Measurements from ENCODE around the gene TSEN54. TPM values are rescaled to one million over a fixed set of nuclear protein-coding genes. Genes with fewer than 3 reads are reported as not detected.
A peak's percentile ranks its signal among the peaks of the same experiment; 100 is the strongest.

Gene TSEN54
- total RNA-seq, 1 donor from 2014 or later = 23.3 TPM

DNA sequence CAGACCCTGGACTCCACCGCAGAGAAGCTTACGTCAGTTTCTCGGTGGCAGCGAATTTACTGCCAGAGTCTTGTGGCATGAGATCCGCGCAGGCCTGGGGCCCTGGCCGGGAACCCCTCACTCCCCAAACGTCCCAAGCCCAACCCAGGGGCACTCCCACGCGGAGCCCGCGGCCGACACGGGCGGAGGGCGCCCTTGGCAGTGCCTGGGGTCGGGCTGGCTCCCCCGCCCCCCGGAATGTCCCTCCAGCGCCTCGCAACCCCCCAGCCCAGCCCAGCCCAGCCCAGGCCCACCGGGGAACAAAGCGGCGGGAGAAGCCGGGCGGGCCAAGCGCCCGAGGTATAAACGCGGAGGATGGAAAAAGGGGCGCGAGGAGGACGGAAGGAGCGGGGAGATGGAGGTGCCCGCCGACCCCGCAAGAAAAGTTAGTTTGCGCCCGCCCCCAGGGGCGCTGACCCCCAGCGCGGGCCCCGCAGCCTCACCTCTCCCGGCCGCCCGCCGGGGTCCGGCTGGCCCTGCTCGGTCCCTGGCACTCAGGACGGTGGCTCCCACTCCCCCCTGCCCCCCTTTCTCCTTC, 1.3 kb upstream of the TSEN54 start:
- H3K4me3 Mint-ChIP-seq (ENCODE audit: unreplicated experiment) = peak overlapping the region; percentile 81
- H3K27me3 Mint-ChIP-seq (ENCODE audit: unreplicated experiment) = no peaks in the 10 kb centered on the region
- no peak for DNase-seq (ENCODE audit: extremely low spot score, unreplicated experiment)
- H3K36me3 Mint-ChIP-seq (ENCODE audit: unreplicated experiment) = peaks cover 9% of the 10 kb centered on the region
- peaks cover 37% of the 10 kb centered on the region for H3K4me1 Mint-ChIP-seq (ENCODE audit: unreplicated experiment)
- no peaks in the 10 kb centered on the region for H3K9me3 Mint-ChIP-seq (ENCODE audit: unreplicated experiment)
- peak overlapping the region; percentile 41 for H3K27ac Mint-ChIP-seq (ENCODE audit: unreplicated experiment)
- TF ChIP-seq, protein P1, sequence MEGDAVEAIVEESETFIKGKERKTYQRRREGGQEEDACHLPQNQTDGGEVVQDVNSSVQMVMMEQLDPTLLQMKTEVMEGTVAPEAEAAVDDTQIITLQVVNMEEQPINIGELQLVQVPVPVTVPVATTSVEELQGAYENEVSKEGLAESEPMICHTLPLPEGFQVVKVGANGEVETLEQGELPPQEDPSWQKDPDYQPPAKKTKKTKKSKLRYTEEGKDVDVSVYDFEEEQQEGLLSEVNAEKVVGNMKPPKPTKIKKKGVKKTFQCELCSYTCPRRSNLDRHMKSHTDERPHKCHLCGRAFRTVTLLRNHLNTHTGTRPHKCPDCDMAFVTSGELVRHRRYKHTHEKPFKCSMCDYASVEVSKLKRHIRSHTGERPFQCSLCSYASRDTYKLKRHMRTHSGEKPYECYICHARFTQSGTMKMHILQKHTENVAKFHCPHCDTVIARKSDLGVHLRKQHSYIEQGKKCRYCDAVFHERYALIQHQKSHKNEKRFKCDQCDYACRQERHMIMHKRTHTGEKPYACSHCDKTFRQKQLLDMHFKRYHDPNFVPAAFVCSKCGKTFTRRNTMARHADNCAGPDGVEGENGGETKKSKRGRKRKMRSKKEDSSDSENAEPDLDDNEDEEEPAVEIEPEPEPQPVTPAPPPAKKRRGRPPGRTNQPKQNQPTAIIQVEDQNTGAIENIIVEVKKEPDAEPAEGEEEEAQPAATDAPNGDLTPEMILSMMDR (IDR thresholded peaks at IDR 0.05) = no peak

DNA sequence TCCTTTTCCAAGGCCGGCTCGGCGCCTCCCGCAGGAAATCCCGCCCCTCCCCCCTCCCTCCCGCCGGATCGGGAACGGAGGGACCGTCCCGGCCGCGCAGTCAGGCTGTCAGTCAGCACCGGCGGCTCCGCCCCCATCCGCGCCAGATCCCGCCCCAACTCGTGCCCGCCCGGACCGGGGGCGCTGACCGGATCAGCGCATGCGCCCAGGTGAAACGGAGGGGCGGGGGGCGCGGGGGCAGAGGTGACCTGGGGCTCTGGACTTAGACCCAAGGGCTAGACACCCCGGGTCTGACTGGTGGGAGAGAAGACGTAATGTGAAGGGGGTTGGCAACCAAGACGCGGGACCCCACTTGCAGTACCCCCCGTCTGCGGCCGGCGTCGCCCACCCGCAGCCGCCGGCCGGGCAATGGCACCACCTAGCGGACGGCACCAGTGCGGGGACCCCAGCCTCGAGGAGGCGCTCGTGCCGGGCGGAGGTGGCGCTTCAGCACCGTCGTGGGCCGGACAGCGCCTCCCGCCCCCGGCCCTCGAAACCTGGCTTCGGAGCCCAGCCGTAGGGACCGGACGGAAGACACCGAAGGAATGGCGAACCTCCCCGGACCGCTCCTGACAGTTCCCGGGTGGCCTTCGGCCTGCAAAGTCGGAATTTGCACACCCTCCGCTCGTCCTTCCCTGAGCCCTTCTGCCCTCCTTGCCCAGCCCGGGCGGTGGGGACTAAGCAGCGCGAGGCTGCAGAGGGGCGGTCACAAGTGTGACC, 653 bp upstream of the TSEN54 start, which contains the start of gene CASKIN2:
Gene CASKIN2 (minus strand): TSS at position 42 of the 759 bp plus-strand sequence. CDS start 1,733 bp downstream, outside the sequence.
- H3K27ac Mint-ChIP-seq (ENCODE audit: unreplicated experiment) = peak within 1 kb of the TSS; percentile 41
- peaks cover 37% of the 10 kb centered on the region for H3K4me1 Mint-ChIP-seq (ENCODE audit: unreplicated experiment)
- TF ChIP-seq, protein P1 (IDR thresholded peaks at IDR 0.05) = peak; percentile 99
- H3K27me3 Mint-ChIP-seq (ENCODE audit: unreplicated experiment) = no peaks in the 10 kb centered on the region
- peak; percentile 99 for DNase-seq (ENCODE audit: extremely low spot score, unreplicated experiment)
- peaks cover 9% of the 10 kb centered on the region for H3K36me3 Mint-ChIP-seq (ENCODE audit: unreplicated experiment)
- H3K4me3 Mint-ChIP-seq (ENCODE audit: unreplicated experiment) = peak within 1 kb of the TSS; percentile 81
- no peaks in the 10 kb centered on the region for H3K9me3 Mint-ChIP-seq (ENCODE audit: unreplicated experiment)

DNA sequence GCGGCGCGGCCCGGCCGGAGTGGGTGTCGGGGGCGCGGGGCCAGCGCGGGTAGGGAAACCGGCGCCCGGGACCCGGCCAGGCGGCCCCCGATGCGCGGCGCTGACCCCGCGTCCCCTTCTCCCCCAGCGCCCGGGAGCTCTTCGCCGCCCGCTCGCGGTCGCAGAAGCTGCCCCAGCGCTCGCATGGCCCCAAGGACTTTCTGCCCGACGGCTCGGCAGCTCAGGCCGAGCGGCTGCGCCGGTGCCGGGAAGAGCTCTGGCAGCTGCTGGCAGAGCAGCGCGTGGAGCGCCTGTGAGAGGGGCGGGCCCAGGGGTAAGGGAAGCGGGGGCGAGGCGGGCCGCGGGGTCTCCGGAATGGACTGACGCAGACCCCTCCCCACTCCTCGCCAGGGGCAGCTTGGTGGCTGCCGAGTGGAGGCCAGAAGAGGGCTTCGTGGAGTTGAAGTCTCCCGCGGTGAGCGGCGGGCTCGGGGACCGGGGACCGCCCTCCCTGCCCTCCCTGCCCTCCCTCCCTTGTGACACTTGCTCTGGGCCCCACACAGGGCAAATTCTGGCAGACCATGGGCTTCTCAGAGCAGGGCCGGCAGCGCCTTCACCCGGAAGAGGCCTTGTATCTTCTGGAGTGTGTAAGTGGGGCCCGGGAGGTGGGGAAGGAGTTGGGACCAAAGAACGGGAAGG, 430 bp downstream of the TSEN54 start:
- TF ChIP-seq, protein P1 (IDR thresholded peaks at IDR 0.05) = no peak
- no peak overlapping the region for H3K27ac Mint-ChIP-seq (ENCODE audit: unreplicated experiment)
- DNase-seq (ENCODE audit: extremely low spot score, unreplicated experiment) = no peak
- H3K4me3 Mint-ChIP-seq (ENCODE audit: unreplicated experiment) = peak overlapping the region; percentile 73
- peaks cover 9% of the 10 kb centered on the region for H3K36me3 Mint-ChIP-seq (ENCODE audit: unreplicated experiment)
- H3K4me1 Mint-ChIP-seq (ENCODE audit: unreplicated experiment) = peaks cover 31% of the 10 kb centered on the region
- no peaks in the 10 kb centered on the region for H3K9me3 Mint-ChIP-seq (ENCODE audit: unreplicated experiment)
- no peaks in the 10 kb centered on the region for H3K27me3 Mint-ChIP-seq (ENCODE audit: unreplicated experiment)

DNA sequence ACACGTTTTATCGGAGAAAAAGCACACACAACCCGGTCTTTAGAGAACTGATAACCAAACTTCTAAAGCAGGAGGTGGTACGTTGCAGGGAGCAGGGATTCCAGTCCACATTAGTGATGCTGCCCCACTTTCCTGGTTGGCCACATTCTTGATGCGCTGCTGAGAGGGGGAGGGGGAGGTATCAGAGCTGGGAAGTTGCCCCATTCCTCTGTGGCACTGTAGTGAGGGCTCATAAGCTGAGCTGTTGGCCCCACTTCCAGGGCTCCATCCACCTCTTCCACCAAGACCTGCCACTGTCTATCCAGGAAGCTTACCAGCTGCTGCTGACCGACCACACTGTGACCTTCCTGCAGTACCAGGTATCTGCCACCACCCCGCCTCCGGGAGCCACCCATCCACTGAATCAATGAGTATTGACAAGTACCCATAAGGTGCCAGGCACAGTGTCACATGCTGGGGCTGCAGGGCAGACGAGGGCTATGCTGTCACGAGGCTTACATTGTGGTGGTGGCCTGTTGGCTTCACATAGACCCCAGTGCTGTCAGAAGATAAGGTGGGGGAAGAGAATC, 1.1 kb downstream of the TSEN54 start:
- TF ChIP-seq, protein P1 (IDR thresholded peaks at IDR 0.05) = no peak

More for the DNA sequence above, 1.1 kb downstream of the TSEN54 start:
- peak overlapping the region; percentile 73 for H3K4me3 Mint-ChIP-seq (ENCODE audit: unreplicated experiment)
- no peak for DNase-seq (ENCODE audit: extremely low spot score, unreplicated experiment)
- H3K27me3 Mint-ChIP-seq (ENCODE audit: unreplicated experiment) = no peaks in the 10 kb centered on the region
- no peaks in the 10 kb centered on the region for H3K9me3 Mint-ChIP-seq (ENCODE audit: unreplicated experiment)
- no peak overlapping the region for H3K27ac Mint-ChIP-seq (ENCODE audit: unreplicated experiment)
- peaks cover 9% of the 10 kb centered on the region for H3K36me3 Mint-ChIP-seq (ENCODE audit: unreplicated experiment)
- H3K4me1 Mint-ChIP-seq (ENCODE audit: unreplicated experiment) = peaks cover 25% of the 10 kb centered on the region

Measured in osteocyte (in vitro differentiated cells).